GM18520 (cell line): ENCODE measurements around the gene KDM1B.
"Not testable (repeated sequence)": the region's sequence is repeated elsewhere in the genome, so short reads cannot be mapped to it uniquely, and the experiment has no call there.

Source experiments
- ATAC-seq: cut with Tn5 transposase; IDR thresholded peaks from one replicate; pipeline ENCODE4 v1.9.1; 2021; ENCODE audit not compliant: unreplicated experiment

The KDM1B gene

GRCh38 chr6:18186033-18186432, 30.8 kb downstream of the KDM1B start:
- no peak for ATAC-seq

- no peak for ATAC-seq
Observed at GRCh38 chr6:18186540-18187250, 31.5 kb downstream of the KDM1B start.

- no peak for ATAC-seq
Observed at GRCh38 chr6:18187701-18188100, 32.5 kb downstream of the KDM1B start.

- no peak for ATAC-seq
Observed at GRCh38 chr6:18189196-18189595, 34.0 kb downstream of the KDM1B start.

- ATAC-seq = no peak
Observed at GRCh38 chr6:18192026-18192425, 36.8 kb downstream of the KDM1B start.

- ATAC-seq = no peak
Observed at GRCh38 chr6:18203786-18204185, 48.6 kb downstream of the KDM1B start.

GRCh38 chr6:18204691-18205090, 49.5 kb downstream of the KDM1B start:
- no peak for ATAC-seq

GRCh38 chr6:18206591-18206990, 51.4 kb downstream of the KDM1B start:
- no peak for ATAC-seq

GRCh38 chr6:18207438-18207837, 52.2 kb downstream of the KDM1B start:
- ATAC-seq = no peak

- ATAC-seq = no peak
Observed at GRCh38 chr6:18207949-18208348, 52.7 kb downstream of the KDM1B start.

GRCh38 chr6:18208778-18209177, 53.6 kb downstream of the KDM1B start:
- not testable (repeated sequence) for ATAC-seq

GRCh38 chr6:18209539-18210197, 54.4 kb downstream of the KDM1B start:
- no peak for ATAC-seq

GRCh38 chr6:18210707-18211106, 55.5 kb downstream of the KDM1B start:
- no peak for ATAC-seq

- ATAC-seq = peak; percentile 99
Observed at GRCh38 chr6:18211338-18211737, 56.1 kb downstream of the KDM1B start.

- no peak for ATAC-seq
Observed at GRCh38 chr6:18212231-18212630, 57.0 kb downstream of the KDM1B start.

GRCh38 chr6:18213439-18213838, 58.2 kb downstream of the KDM1B start:
- ATAC-seq = no peak

GRCh38 chr6:18214003-18214402, 58.8 kb downstream of the KDM1B start:
- no peak for ATAC-seq

- no peak for ATAC-seq
Observed at GRCh38 chr6:18215436-18215835, 60.2 kb downstream of the KDM1B start.

- ATAC-seq = no peak
Observed at GRCh38 chr6:18216411-18216810, 61.2 kb downstream of the KDM1B start.

GRCh38 chr6:18218233-18218632, 63.0 kb downstream of the KDM1B start:
- no peak for ATAC-seq

GRCh38 chr6:18219591-18219990, 64.4 kb downstream of the KDM1B start:
- ATAC-seq = no peak

GRCh38 chr6:18221288-18221615, 66.0 kb downstream of the KDM1B start:
- ATAC-seq = no peak
